IMR-90 (cell line): ENCODE results near the gene ST6GALNAC3. TPM values are rescaled to one million over a fixed set of nuclear protein-coding genes. Genes with fewer than 3 reads are reported as not detected.

Experiments
- ATAC-seq: fragments of 200-7000 bp; cut with Tn5 transposase; 2 replicates; pipeline ENCODE4 v1.9.1; 2020; ENCODE audit warnings: low read depth, mild to moderate bottlenecking, moderate library complexity
- BruUV-seq: library from RNA; stranded (reverse); fragments of 400-500 nt; replicated peaks from 2 replicates; lab custom pipeline; 2021; lab: Mats Ljungman, UMichigan
- CTCF ChIA-PET: fragments of 300-600 bp; formaldehyde crosslinking; extraction: SDS; loops from one replicate; lab custom pipeline; 2021; ENCODE audit warnings: antibody characterized with exemption; lab: Yijun Ruan, JAX
- POLR2A ChIA-PET: fragments of 300-600 bp; sonication (Branson Sonifier 250); formaldehyde crosslinking; loops from one replicate; lab custom pipeline; 2022; ENCODE audit warnings: antibody characterized with exemption; ENCODE audit not compliant: unreplicated experiment; lab: Charles Lee
- DNase-seq: peaks from one replicate; pipeline ENCODE4 v3.0.0; 2013
- H2AFZ ChIP-seq: replicated peaks from 2 replicates; pipeline ENCODE3; 2013; ENCODE audit warnings: low read length, mild to moderate bottlenecking; ENCODE audit not compliant: poor library complexity
- H2AK5ac ChIP-seq: 2 replicates; pipeline ENCODE4 v1.6.1; 2013; ENCODE audit warnings: low read depth, low read length, inconsistent platforms
- H2AK9ac ChIP-seq: replicated peaks from 2 replicates; pipeline ENCODE3; 2013; ENCODE audit warnings: mild to moderate bottlenecking, low read depth, low read length, moderate library complexity; ENCODE audit not compliant: poor library complexity
- H2BK120ac ChIP-seq: 2 replicates; pipeline ENCODE4 v1.6.1; 2013; ENCODE audit warnings: low read depth, low read length, inconsistent platforms
- H2BK15ac ChIP-seq: 3 replicates; pipeline ENCODE4 v1.6.1; 2013; ENCODE audit warnings: low read depth, low read length, inconsistent platforms
- H2BK20ac ChIP-seq: 2 replicates; pipeline ENCODE4 v1.6.1; 2013; ENCODE audit warnings: low read depth, mild to moderate bottlenecking, inconsistent platforms, low read length, moderate library complexity
- H2BK5ac ChIP-seq: 2 replicates; pipeline ENCODE4 v1.6.1; 2013; ENCODE audit warnings: mild to moderate bottlenecking, low read depth, low read length, inconsistent platforms; ENCODE audit not compliant: poor library complexity, severe bottlenecking
- H3K14ac ChIP-seq: replicated peaks from 2 replicates; pipeline ENCODE4 v1.6.1; 2013; ENCODE audit warnings: low read depth, low read length, inconsistent platforms
- H3K18ac ChIP-seq: 2 replicates; pipeline ENCODE4 v1.6.1; 2013; ENCODE audit warnings: low read depth, low read length, control low read depth
- H3K23ac ChIP-seq: 2 replicates; pipeline ENCODE4 v1.6.1; 2013; ENCODE audit warnings: low read depth, low read length, inconsistent platforms
- H3K27ac ChIP-seq: 2 replicates; pipeline ENCODE4 v1.5.1; 2013; ENCODE audit warnings: mild to moderate bottlenecking, control low read depth, low read length; ENCODE audit not compliant: insufficient read depth
- H3K27me3 ChIP-seq: 2 replicates; pipeline ENCODE4 v1.6.1; 2013; ENCODE audit warnings: low read length; ENCODE audit not compliant: control insufficient read depth, insufficient read depth
- H3K36me3 ChIP-seq: 2 replicates; pipeline ENCODE4 v1.6.1; 2013; ENCODE audit warnings: low read length, mixed read lengths; ENCODE audit not compliant: control insufficient read depth, insufficient read depth
- H3K4ac ChIP-seq: 2 replicates; pipeline ENCODE4 v1.6.1; 2013; ENCODE audit warnings: low read depth, low read length, inconsistent platforms
- H3K4me1 ChIP-seq: 2 replicates; pipeline ENCODE4 v1.6.1; 2013; ENCODE audit warnings: low read length, mixed read lengths; ENCODE audit not compliant: control insufficient read depth, insufficient read depth
- H3K4me2 ChIP-seq: 2 replicates; pipeline ENCODE4 v1.6.1; 2013; ENCODE audit warnings: low read depth, mild to moderate bottlenecking, control low read depth, low read length, moderate library complexity
- H3K4me3 ChIP-seq: 2 replicates; pipeline ENCODE4 v1.5.1; 2013; ENCODE audit warnings: low read depth, mild to moderate bottlenecking, control low read depth, low read length, moderate library complexity; ENCODE audit not compliant: insufficient read depth
- H3K56ac ChIP-seq: 2 replicates; pipeline ENCODE4 v1.6.1; 2013; ENCODE audit warnings: low read length, inconsistent platforms; ENCODE audit not compliant: insufficient read depth; ENCODE audit errors: extremely low read depth
- H3K79me1 ChIP-seq, 2 experiments: 2 replicates each; pipeline ENCODE4 v1.6.1; 2013; ENCODE audit warnings: low read length in 2 of 2, inconsistent platforms in 1 of 2, low read depth in 1 of 2
- H3K9ac ChIP-seq: 2 replicates; pipeline ENCODE4 v1.6.1; 2013; ENCODE audit warnings: low read depth, low read length, control low read depth
- H3K9me1 ChIP-seq: 2 replicates; pipeline ENCODE4 v1.6.1; 2013; ENCODE audit warnings: low read length, inconsistent platforms; ENCODE audit not compliant: insufficient read depth
- H3K9me3 ChIP-seq: 2 replicates; pipeline ENCODE4 v1.6.1; 2013; ENCODE audit warnings: low read length; ENCODE audit not compliant: control insufficient read depth, insufficient read depth
- H4K20me1 ChIP-seq: 2 replicates; pipeline ENCODE4 v1.6.1; 2013; ENCODE audit warnings: low read length, inconsistent platforms; ENCODE audit not compliant: insufficient read depth
- H4K5ac ChIP-seq: 2 replicates; pipeline ENCODE4 v1.6.1; 2013; ENCODE audit warnings: mild to moderate bottlenecking, low read depth, low read length, control low read depth
- H4K8ac ChIP-seq, 2 experiments: 2 replicates each; pipeline ENCODE4 v1.6.1; 2013; ENCODE audit warnings: low read depth in 2 of 2, low read length in 2 of 2, control low read depth in 1 of 2, inconsistent platforms in 1 of 2
- H4K91ac ChIP-seq: 2 replicates; pipeline ENCODE4 v1.6.1; 2013; ENCODE audit warnings: low read depth, low read length, inconsistent platforms; ENCODE audit not compliant: insufficient read depth
- BHLHE40 ChIP-seq: fragments of 150-350 bp; IDR thresholded peaks from 2 replicates; pipeline ENCODE4 v1.6.1; 2016; ENCODE audit warnings: mild to moderate bottlenecking, low read depth, low read length
- MAFK ChIP-seq: IDR thresholded peaks from 2 replicates; pipeline ENCODE4 v1.6.1; 2012; ENCODE audit warnings: low read depth, low read length, improper control_type of control experiment
- NFE2L2 ChIP-seq: fragments of 150-350 bp; IDR thresholded peaks from 2 replicates; pipeline ENCODE4 v1.6.1; 2016; ENCODE audit warnings: low read depth, mild to moderate bottlenecking, low read length
- RAD21 ChIP-seq: IDR thresholded peaks from 2 replicates; pipeline ENCODE4 v1.6.1; 2012; ENCODE audit warnings: low read length, improper control_type of control experiment
- SMC3 ChIP-seq: fragments of 150-350 bp; IDR thresholded peaks from 2 replicates; pipeline ENCODE4 v1.6.1; 2016; ENCODE audit warnings: low read depth, mild to moderate bottlenecking, antibody characterized with exemption, low read length, moderate library complexity
- WGBS, 2 experiments: methylation state at CpG; one replicate each; pipeline versions ENCODE4 v1.1.5 to v1.1.7; 2013; ENCODE audit warnings: missing lambda C conversion rate in 2 of 2; ENCODE audit not compliant: insufficient read length in 1 of 2; ENCODE audit errors: extremely low coverage in 2 of 2; 5-methylcytosine and 5-hydroxymethylcytosine counted together
- dilution Hi-C: fragments of 300-500 bp; cut with HindIII; formaldehyde crosslinking; loops from one replicate; pipeline ENCODE4 v1.14.3; 2018; ENCODE audit warnings: low sequenced_read_pairs; ENCODE audit not compliant: unreplicated experiment
- in situ Hi-C: fragments of 300-500 bp; cut with MboI; formaldehyde crosslinking; loops from 3 replicates; pipeline ENCODE4 v1.14.3; 2019; ENCODE audit warnings: low sequenced_read_pairs, inconsistent platforms, mixed read lengths
- intact Hi-C: fragments of 100-400 bp; cut with micrococcal nuclease; formaldehyde crosslinking; loops from 2 replicates; pipeline ENCODE4 v1.10.0; 2022
- polyA plus RNA-seq, 3 experiments: library from polyadenylated mRNA; depleted of rRNA; stranded (reverse); fragments of >200 nt; gene quantifications; 2 replicates each; pipeline ENCODE4 v1.2.3, GENCODE V29; 2012; ENCODE audit warnings: low replicate concordance in 1 of 3
- total RNA-seq: library from RNA; depleted of rRNA; stranded (reverse); fragments of >200 nt; gene quantifications from 2 replicates; pipeline ENCODE4 v1.2.3, GENCODE V29; 2012

Gene ST6GALNAC3
- total and polyA plus RNA-seq, 2 of the 4 experiments (the other 2 are of a cell fraction): 0.65 to 1.3 TPM

DNA sequence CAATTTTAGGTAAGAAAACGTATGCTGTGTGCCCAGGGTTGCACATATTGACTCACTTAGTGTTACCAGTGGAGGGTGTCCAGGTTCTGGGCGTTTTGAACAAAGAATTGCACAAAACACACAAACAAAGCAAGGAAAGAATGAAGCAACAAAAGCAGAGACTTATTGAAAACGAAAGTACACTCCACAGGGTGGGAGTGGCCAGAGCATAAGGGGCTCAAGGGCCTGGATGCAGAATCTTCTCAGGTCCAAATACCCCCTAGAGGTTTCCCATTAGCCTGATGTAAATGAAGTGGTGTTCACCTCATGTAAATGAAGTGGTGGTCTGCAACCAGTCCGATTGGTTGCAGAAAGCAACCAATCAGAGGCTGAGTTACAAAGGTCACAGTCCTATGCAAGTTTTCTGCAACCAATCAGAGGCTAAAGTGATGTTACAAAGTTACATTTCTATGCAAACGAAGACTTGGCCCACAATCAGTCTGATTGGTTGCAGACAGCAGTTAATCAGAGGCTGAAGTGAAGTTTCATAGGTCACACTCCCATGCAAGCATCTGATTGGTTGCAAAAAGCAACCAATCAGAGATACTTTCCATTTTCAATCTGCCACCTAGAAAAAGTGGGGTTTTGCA lies 228.3 kb downstream of the ST6GALNAC3 start:
- ChIA-PET CTCF (no interaction called here), POLR2A (no interaction called here)

More for the DNA sequence above, 228.3 kb downstream of the ST6GALNAC3 start:
- dilution Hi-C loops: no loop called here
- WGBS, 2 experiments: 71% methylated on average over 1 of the region's 5 CpGs; no CpG with 5 or more reads in 1 of the 2 experiments
- H3K18ac ChIP-seq: no peak overlapping the region
- no TSS peak for BruUV-seq
- ATAC-seq (no peak), DNase-seq (peak; percentile 1)
- H2AK9ac ChIP-seq: no peak overlapping the region
- no peak for TF ChIP-seq SMC3
- no peak for TF ChIP-seq NFE2L2
- no peak for TF ChIP-seq RAD21
- TF ChIP-seq BHLHE40: no peak
- TF ChIP-seq MAFK: no peak
- H3K27ac ChIP-seq: no peak overlapping the region
- no peak overlapping the region for H2BK5ac ChIP-seq
- intact Hi-C loops: no loop called here
- H2BK20ac ChIP-seq: no peak overlapping the region
- H3K14ac ChIP-seq: no peak overlapping the region
- no peak overlapping the region for H4K5ac ChIP-seq
- H3K4me3 ChIP-seq: no peak overlapping the region
- H4K20me1 ChIP-seq: no peaks in the 10 kb centered on the region
- no peak overlapping the region for H2BK120ac ChIP-seq
- H3K79me1 ChIP-seq: no peaks in the 10 kb centered on the region
- in situ Hi-C loops: no loop called here
- H3K9ac ChIP-seq: no peak overlapping the region
- no peaks in the 10 kb centered on the region for H3K27me3 ChIP-seq
- H3K36me3 ChIP-seq: no peaks in the 10 kb centered on the region
- H3K23ac ChIP-seq: no peak overlapping the region
- H2BK15ac ChIP-seq: no peak overlapping the region
- no peaks in the 10 kb centered on the region for H3K9me1 ChIP-seq
- no peak overlapping the region for H2AFZ ChIP-seq
- H4K91ac ChIP-seq: no peak overlapping the region
- no peaks in the 10 kb centered on the region for H3K4me1 ChIP-seq
- H4K8ac ChIP-seq: no peak overlapping the region
- no peak overlapping the region for H3K4ac ChIP-seq
- no peak overlapping the region for H2AK5ac ChIP-seq
- H3K56ac ChIP-seq: no peak overlapping the region
- no peaks in the 10 kb centered on the region for H3K9me3 ChIP-seq
- H3K4me2 ChIP-seq: no peak overlapping the region
